HepG2 (cell line): ENCODE data around the gene C4orf36. TPM values are rescaled to one million over a fixed set of nuclear protein-coding genes. Genes with fewer than 3 reads are reported as not detected.

Source experiments
- ATAC-seq: fragments of 200-7000 bp; cut with Tn5 transposase; 3 replicates; pipeline ENCODE4 v1.9.1; 2020; ENCODE audit warnings: mild to moderate bottlenecking, moderate library complexity
- BruUV-seq: library from RNA; stranded (reverse); fragments of 400-500 nt; replicated peaks from 2 replicates; lab custom pipeline; 2021; lab: Mats Ljungman, UMichigan
- CTCF ChIA-PET: fragments of 300-600 bp; formaldehyde crosslinking; extraction: SDS; loops from one replicate; lab custom pipeline; 2021; ENCODE audit warnings: low total read pairs, inconsistent platforms, low intra/inter-chr PET ratio; lab: Yijun Ruan, JAX
- POLR2A ChIA-PET: fragments of 350-600 bp; sonication (Branson Sonifier 250); formaldehyde crosslinking; loops from one replicate; lab custom pipeline; 2020; ENCODE audit warnings: antibody characterized with exemption, inconsistent platforms; lab: Yijun Ruan, JAX
- DNase-seq: peaks from one replicate; pipeline ENCODE4 v3.0.0-alpha.2; 2015; ENCODE audit warnings: low spot score
- FAIRE-seq: peaks from 3 replicates; lab custom pipeline; 2011; peaks lifted over from hg19 to GRCh38; lab: Jason Lieb, UNC
- H2AFZ ChIP-seq: one replicate; pipeline ENCODE4 v1.6.1; 2011; ENCODE audit warnings: low read length, inconsistent platforms
- H3K27ac ChIP-seq: fragments of 300-600 bp; 3 replicates; pipeline ENCODE4 v1.8.0; 2011; ENCODE audit warnings: mixed run types, mild to moderate bottlenecking, mixed read lengths, low read length, inconsistent platforms; ENCODE audit not compliant: insufficient read depth; ENCODE audit errors: extremely low read length
- H3K27me3 ChIP-seq, 2 experiments: fragments of 200-600 bp in 1 of 2; 2 replicates in 1 of 2; 3 replicates in 1 of 2; pipeline versions ENCODE4 v1.6.0 to v1.8.0; 2011; ENCODE audit warnings: low read length in 2 of 2, mild to moderate bottlenecking in 2 of 2, moderate library complexity in 2 of 2, inconsistent platforms in 1 of 2; ENCODE audit not compliant: insufficient read depth in 2 of 2, control insufficient read depth in 1 of 2
- H3K36me3 ChIP-seq, 2 experiments: fragments of 200-600 bp in 1 of 2; replicated peaks in 1 of 2; 2 replicates in 1 of 2; 3 replicates in 1 of 2; pipeline versions ENCODE4 v1.5.1 to v1.8.0; 2011; ENCODE audit warnings: low read length in 2 of 2, inconsistent platforms in 1 of 2; ENCODE audit not compliant: insufficient read depth in 2 of 2, control insufficient read depth in 1 of 2
- H3K4me1 ChIP-seq: 2 replicates; pipeline ENCODE4 v1.5.1; 2012; ENCODE audit warnings: low read length, inconsistent platforms; ENCODE audit not compliant: insufficient read depth
- H3K4me2 ChIP-seq: 2 replicates; pipeline ENCODE4 v1.6.0; 2011; ENCODE audit warnings: low read depth, low read length, inconsistent platforms
- H3K4me3 ChIP-seq, 3 experiments: fragments of 200-600 bp in 1 of 3; sonication (generic), shearing (Covaris generic) in 1 of 3; replicated peaks in 1 of 3; 2 replicates each; pipeline ENCODE4 v1.5.1; 2011 to 2016; ENCODE audit warnings: low read length in 3 of 3, inconsistent platforms in 2 of 3, low read depth in 2 of 3, mild to moderate bottlenecking in 2 of 3, control low read depth in 1 of 3, mixed read lengths in 1 of 3; ENCODE audit not compliant: insufficient read depth in 1 of 3
- H3K79me2 ChIP-seq: one replicate; pipeline ENCODE4 v1.6.1; 2011; ENCODE audit warnings: low read length, inconsistent platforms; ENCODE audit not compliant: insufficient read depth
- H3K9ac ChIP-seq: 2 replicates; pipeline ENCODE4 v1.6.0; 2011; ENCODE audit warnings: mild to moderate bottlenecking, low read depth, low read length, inconsistent platforms; ENCODE audit not compliant: insufficient read depth
- H3K9me3 ChIP-seq: 2 replicates; pipeline ENCODE4 v1.5.1; 2012; ENCODE audit warnings: mild to moderate bottlenecking, low read length
- H4K20me1 ChIP-seq: 2 replicates; pipeline ENCODE4 v1.6.0; 2011; ENCODE audit warnings: inconsistent platforms, mild to moderate bottlenecking, low read length, moderate library complexity; ENCODE audit not compliant: insufficient read depth
- HDAC1 ChIP-seq: sonication (generic); formaldehyde crosslinking; IDR thresholded peaks from 2 replicates; pipeline ENCODE4 v1.5.1; 2020; ENCODE audit warnings: mild to moderate bottlenecking, missing genetic modification reagents
- IRF2 ChIP-seq: IDR thresholded peaks from 2 replicates; pipeline ENCODE4 v1.6.1; 2018; ENCODE audit warnings: missing genetic modification reagents, missing compliant biosample characterization
- KDM3A ChIP-seq: IDR thresholded peaks from 2 replicates; pipeline ENCODE4 v1.6.1; 2018; ENCODE audit warnings: low read depth, missing compliant biosample characterization
- NAIF1 ChIP-seq: sonication (generic); formaldehyde crosslinking; IDR thresholded peaks from 2 replicates; pipeline ENCODE4 v1.5.0; 2020; ENCODE audit warnings: mild to moderate bottlenecking, missing genetic modification reagents, borderline replicate concordance
- NFE2L2 ChIP-seq: fragments of 150-350 bp; IDR thresholded peaks from 2 replicates; pipeline ENCODE4 v1.6.1; 2014; ENCODE audit warnings: low read length
- ZNF230 ChIP-seq: sonication (generic); formaldehyde crosslinking; IDR thresholded peaks from 2 replicates; pipeline ENCODE4 v1.4.0; 2020; ENCODE audit warnings: mild to moderate bottlenecking, missing genetic modification reagents
- ZNF3 ChIP-seq: IDR thresholded peaks from 2 replicates; pipeline ENCODE4 v1.7.0; 2017; ENCODE audit warnings: inconsistent platforms
- ZNF841 ChIP-seq: sonication (generic); formaldehyde crosslinking; IDR thresholded peaks from 2 replicates; pipeline ENCODE4 v1.8.1; 2023; ENCODE audit warnings: missing genetic modification reagents, borderline replicate concordance
- ZSCAN25 ChIP-seq: sonication (generic); formaldehyde crosslinking; IDR thresholded peaks from 2 replicates; pipeline ENCODE4 v1.8.0; 2022; ENCODE audit warnings: mild to moderate bottlenecking, missing genetic modification reagents
- WGBS: methylation state at CpG from one replicate; pipeline ENCODE4 v1.1.6; 2017; ENCODE audit warnings: low lambda C conversion rate; 5-methylcytosine and 5-hydroxymethylcytosine counted together
- in situ Hi-C: cut with HindIII; loops from 2 replicates; pipeline ENCODE4 v1.10.0; 2017; ENCODE audit warnings: low pct_unique_long_range_greater_than_20kb; ENCODE audit not compliant: extremely low pct_ligation_motif_present
- intact Hi-C: fragments of 100-400 bp; cut with micrococcal nuclease; formaldehyde crosslinking; loops from one replicate; pipeline ENCODE4 v1.10.0; 2022; ENCODE audit not compliant: unreplicated experiment
- polyA plus RNA-seq, 8 experiments: library from polyadenylated mRNA; depleted of rRNA in 3 of 8; stranded (reverse) in 7 of 8; unstranded in 1 of 8; fragments of >200 nt; fragmentation: Illumina TruSeq in 4 of 8; extraction: Trizol in 4 of 8; gene quantifications; 2 replicates each; pipeline versions ENCODE4 v1.2.1 to v1.2.3, GENCODE V29; 2011 to 2016; ENCODE audit warnings: low read depth in 4 of 8, missing spikeins in 1 of 8, mixed read lengths in 1 of 8; ENCODE audit not compliant: insufficient read depth in 1 of 8
- total RNA-seq, 5 experiments: library from RNA; depleted of rRNA; stranded (reverse); fragments of >200 nt; fragmentation: Illumina TruSeq; extraction: Trizol; gene quantifications; 2 replicates each; pipeline ENCODE4 v1.2.3, GENCODE V29; 2016; ENCODE audit warnings: low read depth in 1 of 5
- TF ChIP-seq, protein P1 (sequence below), 2 experiments: sonication (generic) in 1 of 2; formaldehyde crosslinking in 1 of 2; IDR thresholded peaks; 2 replicates each; pipeline versions ENCODE4 v1.4.0 to v1.6.1; 2016 to 2020; ENCODE audit warnings: borderline replicate concordance in 1 of 2, low read depth in 1 of 2, mild to moderate bottlenecking in 1 of 2, missing genetic modification reagents in 1 of 2

C4orf36 gene
- total and polyA plus RNA-seq, 2 of the 13 experiments (the other 11 are each of a cell fraction or from before 2014, with no cell fraction given) = 0.63 TPM; not detected in 1

DNA sequence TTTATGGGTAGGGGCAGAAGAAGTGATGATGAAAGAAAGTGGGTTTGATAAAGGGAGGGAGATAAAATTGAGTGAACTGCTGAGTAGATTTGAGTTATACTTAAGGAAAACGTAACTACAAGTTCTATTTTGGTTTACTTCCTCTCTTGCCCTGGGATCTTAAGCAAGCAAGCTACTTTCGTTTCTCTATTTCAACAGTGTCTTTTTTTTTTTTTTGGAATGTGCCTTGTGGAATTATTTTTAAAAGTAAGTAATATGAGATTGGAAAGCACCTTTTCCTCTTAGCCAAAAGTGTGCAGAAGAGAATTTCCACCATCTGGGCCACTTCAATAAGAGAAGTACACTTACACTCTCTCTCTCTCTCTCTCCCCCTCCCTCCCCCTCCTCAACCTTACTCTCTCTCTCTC lies 16.0 kb upstream of the C4orf36 start (continued):
- TF ChIP-seq, protein P1, sequence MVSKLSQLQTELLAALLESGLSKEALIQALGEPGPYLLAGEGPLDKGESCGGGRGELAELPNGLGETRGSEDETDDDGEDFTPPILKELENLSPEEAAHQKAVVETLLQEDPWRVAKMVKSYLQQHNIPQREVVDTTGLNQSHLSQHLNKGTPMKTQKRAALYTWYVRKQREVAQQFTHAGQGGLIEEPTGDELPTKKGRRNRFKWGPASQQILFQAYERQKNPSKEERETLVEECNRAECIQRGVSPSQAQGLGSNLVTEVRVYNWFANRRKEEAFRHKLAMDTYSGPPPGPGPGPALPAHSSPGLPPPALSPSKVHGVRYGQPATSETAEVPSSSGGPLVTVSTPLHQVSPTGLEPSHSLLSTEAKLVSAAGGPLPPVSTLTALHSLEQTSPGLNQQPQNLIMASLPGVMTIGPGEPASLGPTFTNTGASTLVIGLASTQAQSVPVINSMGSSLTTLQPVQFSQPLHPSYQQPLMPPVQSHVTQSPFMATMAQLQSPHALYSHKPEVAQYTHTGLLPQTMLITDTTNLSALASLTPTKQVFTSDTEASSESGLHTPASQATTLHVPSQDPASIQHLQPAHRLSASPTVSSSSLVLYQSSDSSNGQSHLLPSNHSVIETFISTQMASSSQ (IDR thresholded peaks at IDR 0.05; ENCODE audit: low read depth) = no peak
- TF ChIP-seq, protein P1 (CRISPR knock-in tag; IDR thresholded peaks at IDR 0.05; ENCODE audit: borderline replicate concordance) = no peak
- TF ChIP-seq ZSCAN25 (CRISPR knock-in tag) (no peak), ZNF841 (CRISPR knock-in tag) (no peak), NFE2L2 (no peak), KDM3A (no peak), HDAC1 (no peak), ZNF230 (CRISPR knock-in tag) (no peak)

DNA sequence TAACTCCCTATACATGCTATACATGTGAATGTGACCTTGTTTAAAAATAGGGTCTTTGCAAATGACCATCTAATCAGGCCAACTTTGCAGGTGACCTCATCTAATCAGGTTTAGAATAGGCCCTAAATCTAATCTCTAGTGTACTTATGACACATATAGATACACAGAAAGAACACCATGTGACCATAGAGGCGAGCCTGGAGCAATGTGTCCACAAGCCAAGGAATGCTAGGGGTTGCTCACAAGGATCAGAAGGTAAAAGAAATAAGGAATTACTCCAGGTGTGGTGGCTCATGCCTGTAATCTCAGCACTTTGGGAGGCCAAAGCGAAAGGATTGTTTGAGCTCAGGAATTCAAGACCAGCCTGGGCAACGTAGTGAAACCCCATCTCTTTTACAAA lies 9.6 kb upstream of the C4orf36 start:
- Histone ChIP-seq H2AFZ (no peak overlapping the region), H3K9ac (no peak overlapping the region), H4K20me1 (no peaks in the 10 kb centered on the region), H3K4me3 (no peak overlapping the region), H3K4me1 (no peaks in the 10 kb centered on the region), H3K27me3 (no peaks in the 10 kb centered on the region), H3K79me2 (no peaks in the 10 kb centered on the region), H3K27ac (no peak overlapping the region), H3K9me3 (no peaks in the 10 kb centered on the region), H3K4me2 (no peak overlapping the region), H3K36me3 (no peaks in the 10 kb centered on the region; a peak in 1 of 5 replicates)
- DNase-seq = no peak
- intact Hi-C loops (no loop called here), in situ Hi-C loops (no loop called here)
- no peak for TF ChIP-seq IRF2 (CRISPR knock-in tag)
- TF ChIP-seq ZNF3 = no peak
- TF ChIP-seq NAIF1 (CRISPR knock-in tag) = no peak
- CTCF ChIA-PET = no interaction called here
- ATAC-seq = no peak
- POLR2A ChIA-PET = no interaction called here
- 87% methylated on average over 3 of the region's 3 CpGs for WGBS
- BruUV-seq = no TSS peak
- no peak for FAIRE-seq
